Loucy (cell line): Measurements from ENCODE around the gene CLTA.

Source experiments
- H2AFZ ChIP-seq: fragments of 200-600 bp; sonication (generic); 2 replicates; pipeline ENCODE4 v1.6.0; 2016; ENCODE audit warnings: antibody characterized with exemption, mild to moderate bottlenecking, low read length, moderate library complexity
- H3F3A ChIP-seq: fragments of 200-600 bp; 2 replicates; pipeline ENCODE4 v1.6.0; 2016; ENCODE audit warnings: antibody characterized with exemption, low read depth, mild to moderate bottlenecking
- H3K27me3 ChIP-seq: fragments of 200-600 bp; sonication (generic); 2 replicates; pipeline ENCODE4 v1.6.1; 2014; ENCODE audit warnings: low read length, mild to moderate bottlenecking; ENCODE audit not compliant: insufficient read depth, poor library complexity, severe bottlenecking
- H3K36me3 ChIP-seq: fragments of 200-600 bp; sonication (generic); 2 replicates; pipeline ENCODE4 v1.6.1; 2016; ENCODE audit warnings: low read length; ENCODE audit not compliant: insufficient read depth
- H3K4me1 ChIP-seq: fragments of 200-600 bp; sonication (generic); 2 replicates; pipeline ENCODE4 v1.5.1; 2014; ENCODE audit warnings: low read length, mild to moderate bottlenecking; ENCODE audit not compliant: insufficient read depth, poor library complexity, severe bottlenecking
- H3K4me2 ChIP-seq: fragments of 200-600 bp; sonication (generic); 2 replicates; pipeline ENCODE4 v1.6.0; 2014; ENCODE audit warnings: antibody characterized with exemption, low read length, low read depth, mild to moderate bottlenecking; ENCODE audit not compliant: poor library complexity, severe bottlenecking
- H3K4me3 ChIP-seq: fragments of 200-600 bp; sonication (generic); 2 replicates; pipeline ENCODE4 v1.5.1; 2014; ENCODE audit warnings: low read length, mild to moderate bottlenecking, mixed read lengths; ENCODE audit not compliant: poor library complexity, severe bottlenecking
- H3K79me2 ChIP-seq: fragments of 200-600 bp; sonication (generic); 2 replicates; pipeline ENCODE4 v1.6.1; 2014; ENCODE audit warnings: low read length; ENCODE audit not compliant: insufficient read depth
- H3K9ac ChIP-seq: fragments of 200-600 bp; sonication (generic); 2 replicates; pipeline ENCODE4 v1.6.0; 2014; ENCODE audit warnings: mild to moderate bottlenecking, low read depth, low read length, moderate library complexity; ENCODE audit not compliant: poor library complexity, severe bottlenecking
- H3K9me2 ChIP-seq: fragments of 200-600 bp; sonication (generic); replicated peaks from 2 replicates; pipeline ENCODE4 v1.6.1; 2016; ENCODE audit warnings: low read depth, low read length, mixed read lengths
- H3K9me3 ChIP-seq: fragments of 200-600 bp; sonication (generic); 2 replicates; pipeline ENCODE4 v1.6.1; 2014; ENCODE audit warnings: mild to moderate bottlenecking, antibody characterized with exemption, low read length, low read depth; ENCODE audit not compliant: insufficient read depth
- H4K20me1 ChIP-seq: fragments of 200-600 bp; sonication (generic); 2 replicates; pipeline ENCODE4 v1.6.0; 2014; ENCODE audit warnings: antibody characterized with exemption, low read length, mild to moderate bottlenecking; ENCODE audit not compliant: insufficient read depth, poor library complexity, severe bottlenecking
- CTCF ChIP-seq: fragments of 200-600 bp; sonication (generic); conservative IDR thresholded peaks from 2 replicates; pipeline ENCODE4 v1.5.1; 2014; ENCODE audit warnings: mild to moderate bottlenecking, antibody characterized with exemption, low read length
- EZH2phosphoT487 ChIP-seq: fragments of 200-600 bp; IDR thresholded peaks from 2 replicates; pipeline ENCODE4 v1.6.1; 2018; ENCODE audit warnings: antibody characterized with exemption, mild to moderate bottlenecking, moderate library complexity, borderline replicate concordance

Gene CLTA

DNA sequence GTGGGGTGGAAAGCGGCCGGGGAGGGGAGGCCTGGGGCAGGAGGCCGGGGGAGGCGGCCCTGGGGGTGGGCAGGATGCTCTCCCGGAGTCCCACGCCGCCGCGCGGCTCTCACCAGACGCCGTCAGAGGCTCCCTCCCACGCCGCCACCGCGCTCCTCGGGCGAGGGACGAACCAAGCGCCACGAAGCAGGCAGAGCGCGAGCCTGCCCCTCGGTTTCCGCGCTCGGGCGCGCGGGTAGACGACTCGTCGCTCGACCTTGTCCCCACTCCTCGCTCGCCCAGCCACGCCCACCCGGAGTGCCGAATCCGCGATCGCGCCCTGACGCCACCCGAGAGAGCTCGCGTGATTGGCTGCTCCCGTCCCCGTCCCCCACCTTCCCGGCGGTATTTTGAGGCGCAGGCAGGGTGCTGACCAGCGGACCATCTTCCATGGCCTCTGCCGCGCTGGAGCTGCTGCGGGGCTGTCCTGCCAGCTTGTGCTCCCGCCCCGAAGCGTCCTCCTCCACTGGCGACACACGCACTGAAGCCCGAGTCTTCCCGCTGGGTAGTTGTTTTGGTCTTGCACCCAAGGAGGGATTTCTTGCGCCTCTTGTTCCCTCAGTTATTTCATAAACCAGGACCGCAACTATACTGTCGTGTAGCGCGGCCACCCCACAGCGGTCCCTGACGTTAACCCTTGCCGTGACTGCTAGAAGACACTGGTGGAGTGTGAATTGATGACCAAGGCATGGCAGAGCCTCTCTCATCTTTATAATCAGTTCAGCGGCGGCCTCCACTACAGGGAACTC is 67.7 kb downstream of the CLTA start, which contains the start of gene GNE:
Gene GNE (minus strand): TSS at position 241 of the 788 bp plus-strand sequence. CDS start 9,093 bp downstream, outside the sequence.
- H3K4me1 ChIP-seq = peaks cover 5% of the 10 kb centered on the region
- H2AFZ ChIP-seq = peak within 1 kb of the TSS; percentile 97
- H3K36me3 ChIP-seq = no peaks in the 10 kb centered on the region
- H3K4me2 ChIP-seq = peak within 1 kb of the TSS; percentile 92
- peak within 1 kb of the TSS; percentile 94 for H3K4me3 ChIP-seq
- peaks cover 8% of the 10 kb centered on the region for H4K20me1 ChIP-seq
- TF ChIP-seq CTCF (no peak), EZH2phosphoT487 (no peak)
- H3K9me3 ChIP-seq = no peaks in the 10 kb centered on the region
- H3K27me3 ChIP-seq = no peaks in the 10 kb centered on the region
- no peaks in the 10 kb centered on the region for H3K9me2 ChIP-seq
- H3F3A ChIP-seq = no peaks in the 10 kb centered on the region
- peaks cover 23% of the 10 kb centered on the region for H3K79me2 ChIP-seq
- peak within 1 kb of the TSS; percentile 85 for H3K9ac ChIP-seq

DNA sequence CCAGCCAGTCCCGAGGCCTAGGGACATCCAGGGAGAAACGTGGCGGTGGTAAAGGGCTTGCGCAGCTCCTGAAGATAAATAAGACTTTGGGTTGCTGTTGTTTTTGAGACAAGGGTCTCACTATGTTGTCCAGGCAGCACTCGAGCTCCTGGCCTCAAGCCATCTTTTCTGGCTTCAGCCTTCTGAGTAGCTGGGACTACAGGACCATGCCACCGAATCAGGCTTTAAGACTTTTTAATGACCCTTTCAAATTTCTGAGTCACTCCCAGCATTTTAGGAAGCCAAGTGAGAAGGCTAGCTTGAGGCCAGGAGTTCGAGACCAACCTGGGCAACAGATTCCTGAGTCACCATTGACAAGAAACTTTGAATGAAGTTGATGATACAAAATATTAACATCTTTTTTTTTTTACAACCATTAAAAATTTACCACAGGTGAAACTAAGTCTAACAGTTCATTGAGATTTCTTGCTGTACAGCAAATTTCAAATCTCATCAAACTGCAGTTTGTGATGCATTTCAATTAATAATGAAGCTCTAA is 68.3 kb downstream of the CLTA start:
- Histone ChIP-seq H4K20me1 (peaks cover 8% of the 10 kb centered on the region), H3F3A (no peaks in the 10 kb centered on the region), H3K9me2 (no peaks in the 10 kb centered on the region), H3K9ac (peak overlapping the region; percentile 85), H2AFZ (peak overlapping the region; percentile 97), H3K4me1 (peaks cover 5% of the 10 kb centered on the region), H3K4me3 (peak overlapping the region; percentile 94), H3K9me3 (no peaks in the 10 kb centered on the region), H3K36me3 (no peaks in the 10 kb centered on the region), H3K79me2 (peaks cover 23% of the 10 kb centered on the region), H3K4me2 (peak overlapping the region; percentile 92), H3K27me3 (no peaks in the 10 kb centered on the region)
- no peak for TF ChIP-seq EZH2phosphoT487
- TF ChIP-seq CTCF = no peak
